ENCODE measurements around the gene RALGPS1.

RALGPS1 gene

GRCh38 chr9:127102788-127103187, 188.2 kb downstream of the RALGPS1 start:
- DNase-seq = no peak

DNA sequence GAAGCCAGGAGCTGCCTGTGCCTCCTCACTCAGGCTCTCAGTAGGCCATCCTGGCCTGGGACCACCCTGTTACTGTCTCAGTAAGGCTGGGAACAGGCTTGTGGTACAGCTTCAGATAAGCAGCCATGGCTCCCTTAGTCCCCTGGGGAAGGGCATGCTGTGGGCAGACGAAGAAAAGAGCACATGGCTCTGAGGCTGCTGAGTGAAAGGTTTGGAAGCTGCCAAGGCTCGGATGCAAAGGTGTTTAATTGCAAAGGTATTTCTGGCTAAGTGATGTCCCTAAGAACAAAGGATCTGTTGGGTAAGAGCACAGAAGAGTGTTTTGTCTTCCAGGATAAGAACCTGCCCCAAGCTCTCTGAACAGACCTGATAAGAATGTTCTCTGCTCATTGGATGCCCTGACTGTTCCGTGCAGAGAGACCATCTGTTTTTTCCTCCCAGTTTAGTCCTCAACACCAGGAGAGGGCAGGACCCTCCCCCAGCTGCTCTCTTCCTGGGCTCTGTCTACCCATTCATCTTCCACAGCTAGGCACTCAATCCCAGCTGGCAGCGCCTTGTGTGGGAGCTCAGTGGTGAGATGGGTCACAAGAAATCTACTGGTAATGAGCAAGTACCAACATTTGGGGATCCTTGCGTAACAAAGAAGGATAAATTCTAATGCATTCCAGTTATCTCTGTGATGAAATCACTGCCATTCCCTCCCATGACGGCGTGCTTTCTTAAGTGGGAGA, 190.2 kb downstream of the RALGPS1 start:
- DNase-seq = no peak

DNA sequence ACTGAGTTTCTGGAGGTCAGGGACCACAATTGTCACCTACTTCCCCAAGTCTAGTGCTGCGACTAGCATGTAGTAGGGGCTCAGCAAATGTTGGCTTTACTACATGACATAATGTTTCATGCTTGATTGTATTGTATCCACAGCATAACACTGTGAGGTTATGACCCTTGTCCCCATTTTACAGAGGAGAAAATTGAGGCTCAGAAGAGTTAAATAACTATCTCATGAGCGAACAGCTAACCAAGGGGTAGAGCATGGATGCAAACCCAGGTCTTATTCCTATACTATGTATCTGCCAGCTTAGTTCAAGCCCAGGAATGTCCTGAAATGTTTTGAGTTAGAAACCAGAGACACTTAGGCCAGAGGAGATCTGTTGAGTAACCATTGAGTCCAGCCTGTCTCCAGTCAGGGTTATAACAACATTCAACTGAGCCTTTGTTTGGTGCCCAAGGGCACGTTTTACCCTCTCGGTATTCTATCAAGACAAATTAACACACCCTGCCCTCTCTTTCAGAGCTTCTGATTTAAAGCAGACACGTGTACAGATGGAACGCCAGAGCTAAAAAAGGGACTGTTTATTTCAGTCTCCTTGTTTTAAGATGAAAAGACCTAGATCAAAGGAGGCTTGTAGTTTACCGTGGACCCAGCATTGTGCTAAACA, 191.4 kb downstream of the RALGPS1 start:
- no peak for DNase-seq

GRCh38 chr9:127106466-127106855, 191.9 kb downstream of the RALGPS1 start:
- DNase-seq = no peak

GRCh38 chr9:127107171-127107928, 192.8 kb downstream of the RALGPS1 start:
- DNase-seq = no peak

DNA sequence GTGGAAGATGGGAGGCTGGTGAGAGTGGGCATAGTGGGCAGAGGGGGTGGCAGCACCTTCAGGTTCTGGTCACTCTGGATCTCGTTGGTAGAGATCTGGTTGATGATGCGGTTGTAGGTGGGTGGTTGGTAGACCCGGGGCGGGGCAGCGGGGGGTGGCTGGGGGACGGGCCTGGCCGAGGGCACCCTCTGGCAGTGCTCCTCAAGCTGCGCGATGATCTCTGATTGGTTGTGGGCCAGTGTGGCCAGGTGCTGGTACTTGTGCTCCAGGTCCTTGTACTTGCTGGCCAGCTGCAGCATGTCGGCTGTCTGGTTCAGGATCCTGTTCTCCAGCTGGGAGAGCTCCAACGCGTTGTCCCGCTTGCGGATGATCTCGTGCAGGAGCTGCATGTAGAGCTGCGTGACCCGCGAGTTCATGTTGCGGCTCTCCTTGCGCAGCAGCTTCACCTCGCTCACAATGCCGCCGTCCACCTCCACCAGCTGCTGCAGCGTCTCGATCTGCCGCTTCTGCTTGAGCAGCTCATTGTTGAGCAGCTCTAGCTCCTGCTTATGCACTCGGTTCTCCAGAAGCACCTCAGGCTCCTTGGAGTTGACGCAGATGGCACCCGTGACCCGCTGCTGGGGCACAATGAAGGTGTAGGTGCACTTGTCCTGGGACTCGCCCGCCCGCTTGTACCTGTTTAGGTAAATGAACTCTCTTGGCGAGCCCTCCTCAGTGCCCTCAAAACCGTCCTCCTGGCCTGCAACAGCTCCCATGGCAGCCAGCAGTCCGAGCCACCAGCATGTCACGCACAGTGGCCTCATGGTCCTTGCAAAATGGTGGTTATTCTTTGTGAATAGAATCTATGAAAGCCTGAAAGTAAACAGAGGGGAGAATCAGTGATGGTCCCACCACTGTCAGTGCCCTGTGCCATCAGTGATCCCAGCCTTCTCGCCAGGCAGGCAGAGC, 193.6 kb downstream of the RALGPS1 start:
- DNase-seq = no peak

DNA sequence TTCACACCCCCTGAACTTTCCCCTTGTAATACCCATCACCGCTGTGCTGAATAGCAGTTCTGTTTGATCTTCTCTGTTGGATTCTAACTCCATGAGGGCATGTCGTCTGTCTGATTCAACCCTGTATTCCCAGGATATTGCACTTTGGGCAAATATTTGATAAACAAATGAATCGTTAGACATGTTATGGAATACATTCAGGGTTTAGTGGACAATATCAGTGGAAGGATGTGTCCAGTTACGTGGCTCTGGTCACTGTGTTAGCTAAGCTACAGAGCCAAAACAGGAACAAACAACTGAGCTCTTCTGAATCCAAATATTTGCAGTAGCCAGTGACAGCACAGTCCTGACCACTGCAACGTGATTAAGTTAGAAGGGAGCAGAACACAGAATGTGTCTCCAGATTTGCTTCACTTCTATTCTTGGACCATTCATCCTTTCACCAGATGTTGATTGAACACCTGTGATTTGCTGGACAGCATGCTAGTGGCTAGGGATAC, 194.7 kb downstream of the RALGPS1 start:
- DNase-seq = no peak

- no peak for DNase-seq
Measured at GRCh38 chr9:127112056-127112455, 197.5 kb downstream of the RALGPS1 start.

GRCh38 chr9:127112735-127113161, 198.2 kb downstream of the RALGPS1 start:
- no peak for DNase-seq

GRCh38 chr9:127113191-127113972, 198.8 kb downstream of the RALGPS1 start:
- DNase-seq = no peak

- no peak for DNase-seq
Measured at GRCh38 chr9:127114606-127115005, 200.0 kb downstream of the RALGPS1 start.

- DNase-seq = no peak
Measured at GRCh38 chr9:127116088-127116726, 201.6 kb downstream of the RALGPS1 start.

- DNase-seq = no peak
Measured at GRCh38 chr9:127116957-127117356, 202.4 kb downstream of the RALGPS1 start.

- no peak for DNase-seq
Measured at GRCh38 chr9:127117801-127118200, 203.2 kb downstream of the RALGPS1 start.

- no peak for DNase-seq
Measured at GRCh38 chr9:127118597-127119319, 204.2 kb downstream of the RALGPS1 start.

DNA sequence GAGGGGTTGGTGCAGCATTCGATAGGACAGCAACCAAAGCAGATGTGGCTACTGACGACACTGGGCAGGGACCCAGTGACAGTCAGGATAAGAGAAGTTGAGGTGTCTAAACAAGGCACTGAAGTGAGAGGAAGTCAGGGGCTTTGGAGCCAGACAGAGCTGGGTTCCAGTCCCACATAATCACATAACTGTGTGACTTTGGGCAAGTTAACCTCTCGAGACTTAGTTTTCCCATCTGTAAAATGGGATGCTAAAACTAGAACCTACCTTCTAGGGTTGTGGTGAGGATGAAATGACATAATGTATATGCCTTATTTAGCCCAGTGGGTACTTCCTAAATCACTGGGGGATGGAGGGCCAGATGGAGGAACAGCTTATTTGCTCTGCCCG, 204.7 kb downstream of the RALGPS1 start:
- DNase-seq = no peak

DNA sequence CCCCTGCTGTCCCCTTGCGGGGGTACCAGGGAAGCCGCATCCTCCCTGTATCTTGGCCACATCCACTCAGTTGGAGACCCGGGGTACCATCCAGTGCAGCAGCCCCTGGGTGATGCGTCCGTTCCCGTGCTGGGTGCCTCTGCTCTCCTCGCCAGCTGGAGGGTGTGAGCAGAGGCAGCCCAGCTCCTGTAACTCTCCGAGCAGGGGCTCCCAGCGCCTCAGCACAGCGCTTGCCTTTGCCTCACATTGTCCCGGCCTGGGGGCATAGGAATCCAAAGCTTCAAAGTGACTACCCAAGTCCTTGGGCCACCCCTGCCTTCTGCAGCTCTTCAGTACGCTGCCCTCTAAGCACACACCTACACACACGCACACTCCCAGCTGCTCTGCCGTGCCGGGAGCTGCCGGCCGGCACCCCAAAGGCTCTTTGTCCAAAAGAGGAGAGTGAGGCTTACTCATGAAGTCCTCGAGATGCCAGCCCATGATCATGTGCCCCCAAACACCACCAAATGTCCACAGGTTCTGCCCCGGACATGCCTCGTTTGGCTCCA, 207.1 kb downstream of the RALGPS1 start:
- no peak for DNase-seq

DNA sequence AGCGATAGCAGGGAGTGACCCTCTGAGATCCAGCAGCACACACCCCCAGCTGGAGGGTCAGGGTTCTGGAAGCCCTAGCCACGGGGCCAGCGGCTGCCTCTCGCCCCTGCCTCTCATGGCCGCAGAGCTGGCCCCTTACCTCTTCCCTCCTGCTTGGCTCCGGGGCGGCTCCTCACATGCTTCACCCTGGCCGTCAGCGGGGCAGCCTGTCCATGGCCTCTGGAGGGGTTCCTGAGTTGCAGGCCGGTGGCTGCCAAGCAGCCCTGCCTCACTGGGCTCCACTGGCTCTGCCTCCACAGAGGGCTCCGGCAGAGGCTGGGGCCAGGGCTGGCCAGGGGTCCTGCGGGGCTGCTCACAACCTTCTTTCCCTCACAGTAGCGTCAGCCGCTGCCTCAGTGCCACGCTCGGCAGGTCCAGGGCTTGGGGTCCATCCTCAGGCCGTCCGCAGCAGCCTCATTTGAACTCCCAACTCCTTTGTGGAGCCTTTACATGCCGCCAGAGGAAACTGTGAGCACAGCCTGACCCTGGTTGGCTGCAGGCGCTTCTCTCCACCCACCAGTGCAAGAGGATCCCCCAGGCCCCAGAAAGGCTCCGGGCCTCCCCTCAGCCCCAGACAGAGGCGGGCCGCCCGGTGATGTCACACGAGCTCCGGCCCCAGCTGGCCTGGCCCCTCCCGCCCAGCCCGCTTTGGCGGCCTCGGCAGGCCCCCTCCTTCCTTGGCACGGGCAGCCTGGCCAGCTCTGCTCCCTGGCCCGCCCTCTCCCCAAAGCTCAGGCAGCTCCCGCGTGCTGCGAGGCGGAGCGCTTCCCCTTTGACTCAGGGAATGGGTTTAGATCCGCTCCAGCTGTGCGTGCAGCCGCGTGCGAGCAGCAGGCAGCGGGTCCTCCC, 207.8 kb downstream of the RALGPS1 start, which contains the start of gene ANGPTL2:
TSS of gene ANGPTL2 (minus strand) at position 460 of the 888 bp plus-strand sequence. CDS start 13,904 bp downstream, outside the sequence.
- no peak for DNase-seq

Measured in cortex of kidney (tissue), 1 donor.